GM21576 (cell line): ENCODE results near the gene SENP2.
"Not testable (repeated sequence)": the region's sequence is repeated elsewhere in the genome, so short reads cannot be mapped to it uniquely, and the experiment has no call there.

ENCODE experiments used
- ATAC-seq: cut with Tn5 transposase; IDR thresholded peaks from one replicate; pipeline ENCODE4 v1.9.1; 2021; ENCODE audit warnings: mild to moderate bottlenecking, moderate library complexity; ENCODE audit not compliant: unreplicated experiment

SENP2 gene

DNA sequence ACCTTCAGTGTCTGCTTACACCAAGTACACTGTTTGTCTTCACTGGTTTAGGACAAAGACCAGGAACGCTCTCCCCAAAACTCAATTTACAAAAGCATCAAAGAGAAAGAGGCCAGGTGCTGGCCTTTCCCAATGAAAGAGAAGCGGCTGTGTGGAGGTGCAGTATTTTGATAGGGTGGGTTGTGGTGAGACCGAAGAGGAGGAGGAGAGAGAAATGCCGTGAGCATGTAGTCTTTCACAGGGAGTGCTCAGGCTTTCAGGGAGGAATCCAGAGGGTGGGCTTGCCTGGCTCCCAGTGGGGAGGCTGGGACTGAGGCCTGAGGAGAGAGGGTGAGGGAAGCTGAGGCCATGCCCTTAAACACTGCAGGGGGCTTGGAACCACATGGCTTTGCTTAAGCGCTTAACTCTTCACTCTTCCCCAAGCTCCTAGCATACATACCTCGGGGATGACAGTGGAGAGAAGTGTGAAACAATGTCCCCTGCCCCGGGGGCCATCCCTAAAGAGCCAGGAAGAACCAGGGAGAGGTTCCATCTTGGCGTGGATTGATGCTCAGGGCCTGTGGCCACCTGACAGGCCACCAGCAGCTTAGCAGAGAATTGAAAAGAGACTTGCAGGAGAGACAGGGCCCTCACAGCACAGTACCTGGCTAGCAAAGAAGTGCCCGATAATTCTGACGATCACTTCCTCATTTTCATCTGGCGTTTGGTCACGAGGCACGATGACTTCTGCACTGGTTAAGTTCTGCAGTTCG lies 60.5 kb downstream of the SENP2 start:
- peak; percentile 53 for ATAC-seq

DNA sequence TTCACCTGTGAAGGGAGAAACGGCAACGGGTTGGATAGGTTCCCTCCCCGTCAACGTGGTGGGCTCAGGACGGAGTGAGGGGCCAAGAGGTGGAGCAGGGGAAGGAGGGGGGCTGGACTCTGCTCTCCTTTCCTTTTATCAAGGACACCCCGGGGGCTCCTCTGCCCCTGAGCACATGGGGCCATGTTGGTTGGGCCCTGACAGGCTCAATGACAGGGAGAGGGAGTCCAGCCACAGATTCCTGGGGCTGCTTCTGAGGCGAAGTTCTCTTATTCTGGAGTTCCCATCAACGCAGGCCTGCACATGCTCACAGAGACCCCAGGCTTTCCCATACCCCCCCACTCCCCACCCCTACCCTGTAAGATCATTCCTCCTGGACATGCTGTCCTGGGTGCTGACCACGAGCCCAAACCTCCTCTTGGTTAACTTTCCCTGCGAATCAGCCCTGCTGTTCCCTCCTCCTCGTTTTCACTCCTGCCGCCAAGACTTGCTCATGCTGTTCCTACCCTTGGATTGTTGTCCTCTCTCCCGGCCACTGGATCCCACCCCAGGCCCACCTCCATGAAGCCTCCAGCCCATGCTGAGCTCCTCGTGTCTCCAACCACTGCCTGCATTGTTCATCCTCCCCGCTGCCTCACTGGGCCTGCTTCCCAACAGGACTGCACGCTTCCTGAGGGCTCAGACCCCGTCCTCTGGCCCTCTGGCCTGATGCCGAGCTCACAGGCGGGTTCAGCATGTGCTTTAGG lies 61.2 kb downstream of the SENP2 start:
- ATAC-seq, result no peak

DNA sequence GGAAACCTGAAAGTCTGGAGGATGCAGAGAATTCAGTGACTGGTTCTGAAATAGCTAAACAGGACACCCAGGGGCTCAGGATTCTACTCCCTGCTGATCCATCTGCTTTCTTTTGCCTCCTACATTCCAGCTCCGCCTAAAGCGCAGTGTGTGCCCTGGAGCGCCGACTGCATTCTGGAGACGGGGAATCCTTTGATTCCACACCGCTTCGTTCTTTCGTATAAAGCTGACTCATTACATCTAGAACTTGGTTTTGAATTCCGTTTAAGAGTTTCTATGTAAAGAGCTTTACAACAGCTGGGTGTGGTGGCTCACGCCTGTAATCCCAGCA lies 61.8 kb downstream of the SENP2 start:
- no peak for ATAC-seq

GRCh38 chr3:185648396-185648795 lies 62.3 kb downstream of the SENP2 start:
- no peak for ATAC-seq

DNA sequence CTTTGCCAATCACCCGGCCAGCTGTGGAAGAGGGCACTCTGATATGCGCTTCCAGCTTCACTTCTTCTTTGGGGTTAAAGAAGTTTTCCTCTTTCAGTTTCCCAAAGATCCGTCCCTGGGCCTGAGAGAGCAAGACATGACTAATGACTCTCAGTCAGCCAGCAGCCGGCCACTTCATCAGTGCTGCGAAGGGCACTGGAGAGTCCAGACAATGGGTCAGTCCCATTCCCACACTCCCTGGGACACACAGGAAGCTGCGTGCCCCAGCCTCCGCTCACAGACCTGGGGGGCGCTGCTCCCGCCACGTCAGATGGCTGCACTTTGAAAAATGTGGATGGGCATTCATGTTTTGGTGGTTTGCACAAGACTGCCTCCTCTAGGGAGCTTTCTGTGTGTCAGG lies 63.3 kb downstream of the SENP2 start:
- no peak for ATAC-seq

- ATAC-seq, result no peak
These were observed 65.9 kb downstream of the SENP2 start for GRCh38 chr3:185651971-185652370.

GRCh38 chr3:185653949-185654757 lies 68.1 kb downstream of the SENP2 start:
- no peak for ATAC-seq

DNA sequence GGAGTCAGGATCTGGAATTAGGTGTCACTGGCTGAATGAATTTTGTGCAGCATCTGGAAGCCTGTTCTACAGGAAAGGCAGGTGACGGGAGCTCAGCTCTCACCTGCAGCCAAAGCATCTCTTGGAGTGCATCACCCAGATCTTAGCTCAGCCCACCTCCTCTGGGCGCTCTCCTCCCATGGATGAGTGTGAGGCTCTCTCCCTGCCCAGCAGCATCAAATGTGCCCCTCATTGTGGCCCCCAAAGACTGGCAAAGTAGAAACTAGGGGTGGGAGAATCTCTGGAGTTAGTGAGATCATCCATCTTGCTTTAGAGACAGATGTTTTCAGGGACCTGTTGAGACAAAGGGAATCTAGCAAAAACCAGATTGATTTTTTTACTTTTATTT lies 68.7 kb downstream of the SENP2 start:
- ATAC-seq, result no peak

DNA sequence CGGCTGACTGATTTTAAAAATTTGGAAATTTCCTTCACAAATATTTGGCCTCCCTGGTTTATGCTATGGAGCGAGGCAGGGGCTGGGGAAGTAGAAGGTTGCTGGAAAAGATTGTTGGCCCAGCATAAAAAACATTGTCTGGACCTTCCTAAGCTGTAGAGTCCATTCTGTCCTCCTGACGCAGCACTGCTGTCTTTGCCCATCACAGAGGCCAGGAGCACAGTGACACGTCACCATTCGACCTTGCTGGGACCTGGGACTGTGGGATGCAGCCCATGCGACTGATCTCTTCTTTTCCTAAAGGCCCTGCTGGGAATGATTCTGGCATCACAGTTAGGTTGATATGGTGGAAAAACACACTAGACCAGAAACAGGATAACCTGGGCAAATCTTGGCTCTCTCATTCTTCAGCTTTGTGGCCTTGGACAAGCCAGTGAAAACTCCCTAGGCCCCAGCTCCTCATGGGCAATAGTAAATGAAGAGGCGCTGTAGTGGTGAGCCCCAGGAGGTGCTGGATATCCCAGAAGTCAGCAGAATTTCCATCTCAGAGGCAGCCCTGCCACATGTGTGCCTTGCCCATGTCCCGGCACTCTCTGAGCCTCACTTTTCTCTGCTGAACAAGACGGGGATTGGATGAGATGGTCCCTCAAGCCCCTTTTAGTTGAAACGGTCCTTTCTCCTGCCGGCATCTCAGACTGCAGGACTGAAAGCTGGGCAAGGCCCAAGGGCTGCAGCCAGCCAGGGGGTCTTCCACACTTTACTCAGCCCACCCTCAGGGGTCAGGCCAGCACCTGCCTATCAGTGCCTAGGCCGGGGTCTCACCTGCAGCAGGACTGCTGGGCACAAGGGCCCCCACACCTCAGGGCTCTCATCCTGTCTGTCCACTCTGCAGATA lies 69.6 kb downstream of the SENP2 start:
- ATAC-seq, result no peak

DNA sequence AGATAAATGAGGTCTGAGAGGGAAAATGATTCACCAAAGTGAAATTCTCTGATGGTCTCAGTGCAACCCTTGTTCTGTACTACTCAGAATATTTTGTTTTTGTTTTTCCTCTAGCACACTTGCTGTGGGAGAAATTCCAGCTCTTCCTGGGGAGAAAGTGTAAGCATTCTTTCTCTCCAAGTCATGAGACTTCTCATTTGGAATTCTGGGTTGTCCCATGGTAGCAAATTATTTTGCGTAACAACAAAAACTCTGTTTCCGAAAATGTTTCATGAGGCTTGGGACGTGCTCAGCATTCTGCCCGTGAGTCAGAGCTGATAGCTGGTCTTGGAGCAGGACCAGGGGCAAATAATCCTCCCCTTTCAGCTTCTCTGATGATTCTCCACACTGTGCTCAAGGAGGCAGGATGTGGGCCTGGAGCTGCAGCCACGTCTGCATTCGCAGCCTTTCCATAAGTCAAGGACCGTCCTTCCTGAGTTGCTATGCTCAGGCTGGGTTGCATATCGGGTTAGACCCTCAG lies 70.3 kb downstream of the SENP2 start:
- ATAC-seq, result no peak

DNA sequence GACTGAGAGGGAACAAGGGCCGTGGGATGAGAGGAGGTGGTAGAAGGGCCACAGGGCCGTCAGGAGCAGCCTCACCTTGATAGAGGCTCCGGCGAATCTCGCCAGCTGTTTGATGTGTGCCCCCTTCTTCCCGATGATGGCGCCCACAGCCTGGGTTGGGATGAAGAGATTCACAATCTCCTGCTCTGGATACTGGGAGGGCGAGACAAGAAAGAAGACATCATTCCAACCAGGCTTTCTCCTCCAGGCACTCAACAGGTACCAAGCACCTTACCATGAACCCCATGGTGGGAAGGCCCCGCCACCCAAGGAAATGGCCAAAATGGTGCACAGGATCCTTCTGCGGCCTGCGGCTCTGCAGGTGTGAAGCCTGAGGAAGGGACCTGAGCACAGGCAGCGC lies 71.1 kb downstream of the SENP2 start:
- no peak for ATAC-seq

DNA sequence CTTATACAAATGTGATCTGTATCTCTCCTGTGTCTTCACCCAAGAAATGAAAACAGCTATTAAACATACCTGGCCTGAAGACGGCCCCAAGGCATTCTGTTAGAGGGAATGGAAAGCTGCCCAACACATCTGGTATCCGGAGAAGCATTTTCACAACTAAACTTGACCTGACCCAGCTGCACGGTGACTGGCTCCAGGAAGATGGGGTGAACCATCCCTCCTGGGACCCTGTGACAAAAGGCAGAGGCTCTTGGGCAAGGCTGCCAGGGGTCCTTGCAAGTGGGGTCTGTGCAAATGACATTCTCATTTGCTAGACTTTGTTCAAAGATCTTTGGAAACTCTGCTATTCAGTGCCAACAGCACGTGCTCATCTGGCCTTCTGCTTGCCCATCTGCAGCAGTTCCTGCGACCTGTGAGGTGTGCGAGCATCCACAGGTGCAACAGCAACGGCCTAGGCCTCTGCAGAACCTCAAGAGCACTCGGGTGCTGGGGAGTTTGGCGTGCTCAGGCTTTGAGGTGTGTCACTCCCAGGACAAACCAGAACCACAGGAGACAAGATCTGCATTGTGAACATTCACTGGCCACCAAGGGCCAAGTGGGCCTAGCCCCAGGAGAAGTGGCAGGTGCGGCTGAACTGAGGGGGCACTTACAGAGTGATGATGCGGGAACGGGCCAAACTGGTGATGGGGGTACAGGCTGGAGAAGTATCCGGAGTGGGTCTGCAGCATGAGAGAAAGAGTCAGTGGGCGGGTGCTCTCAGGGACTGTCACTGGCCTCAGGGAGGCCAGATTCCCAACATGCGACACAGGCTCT lies 71.8 kb downstream of the SENP2 start:
- no peak for ATAC-seq

DNA sequence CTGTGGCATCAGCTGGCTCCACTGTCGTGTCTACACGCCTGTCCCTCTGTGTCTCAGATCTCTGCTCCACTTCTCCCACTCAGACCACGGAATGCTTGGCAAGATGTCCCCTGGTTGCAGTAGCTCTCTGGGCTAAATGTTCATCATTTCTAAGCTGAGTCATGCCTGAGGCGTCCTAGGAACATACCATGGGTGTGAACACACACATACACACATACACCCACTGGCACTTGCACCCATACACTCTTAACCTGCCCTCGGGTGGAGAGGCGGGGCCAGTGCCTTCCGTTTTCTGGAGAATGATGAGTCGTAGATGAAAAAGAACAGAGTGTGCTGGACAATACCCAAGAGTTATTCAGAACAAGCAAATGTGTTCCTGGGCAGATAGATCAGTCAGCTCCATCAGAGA lies 72.4 kb downstream of the SENP2 start:
- ATAC-seq, result no peak

- ATAC-seq, result no peak
These were observed 72.8 kb downstream of the SENP2 start for GRCh38 chr3:185658943-185659342.

DNA sequence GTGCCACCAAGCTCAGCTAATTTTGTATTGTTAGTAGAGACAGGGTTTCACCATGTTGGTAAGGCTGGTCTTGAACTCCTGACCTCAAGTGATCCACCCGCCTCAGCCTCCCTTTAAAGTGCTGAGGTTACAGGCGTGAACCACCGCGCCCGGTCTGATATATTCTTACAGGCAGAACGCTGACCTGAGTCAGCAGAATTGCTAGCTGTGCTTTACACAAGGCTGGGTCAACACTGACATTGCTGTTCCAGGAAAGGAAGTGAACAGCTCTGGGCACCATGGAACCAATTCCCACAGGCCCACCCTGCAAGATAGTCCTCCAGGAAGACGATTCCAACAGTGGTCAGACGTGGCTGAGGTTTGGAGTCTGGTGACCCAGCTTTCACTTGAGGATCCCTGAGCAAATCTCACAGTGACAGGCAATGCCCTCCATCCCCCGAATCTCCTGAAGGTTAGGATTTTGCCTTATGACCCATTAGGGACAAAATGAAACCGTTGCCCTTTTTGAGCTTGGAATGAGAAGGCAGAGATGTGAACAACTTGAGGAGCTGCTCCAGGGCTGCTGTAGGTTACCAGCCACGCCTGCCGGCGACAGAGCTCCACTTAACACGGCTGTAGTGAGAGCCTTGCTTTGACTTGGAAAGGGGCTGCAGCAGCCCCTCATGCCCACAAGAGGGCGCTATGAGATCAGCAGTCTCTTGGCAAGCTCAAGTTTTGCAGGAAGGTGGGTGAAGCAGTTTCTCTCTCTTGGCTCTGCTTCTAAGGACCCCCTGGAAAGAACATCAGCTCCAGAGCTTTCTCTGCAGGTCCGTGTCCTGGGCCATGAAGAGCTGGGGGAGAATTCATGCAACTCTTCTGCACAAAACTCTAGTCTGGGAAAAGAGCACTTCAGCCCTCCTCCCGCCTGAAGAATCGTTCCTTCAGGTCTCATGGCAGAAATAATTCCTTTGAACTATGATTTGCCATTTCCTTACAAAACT lies 74.1 kb downstream of the SENP2 start:
- no peak for ATAC-seq

DNA sequence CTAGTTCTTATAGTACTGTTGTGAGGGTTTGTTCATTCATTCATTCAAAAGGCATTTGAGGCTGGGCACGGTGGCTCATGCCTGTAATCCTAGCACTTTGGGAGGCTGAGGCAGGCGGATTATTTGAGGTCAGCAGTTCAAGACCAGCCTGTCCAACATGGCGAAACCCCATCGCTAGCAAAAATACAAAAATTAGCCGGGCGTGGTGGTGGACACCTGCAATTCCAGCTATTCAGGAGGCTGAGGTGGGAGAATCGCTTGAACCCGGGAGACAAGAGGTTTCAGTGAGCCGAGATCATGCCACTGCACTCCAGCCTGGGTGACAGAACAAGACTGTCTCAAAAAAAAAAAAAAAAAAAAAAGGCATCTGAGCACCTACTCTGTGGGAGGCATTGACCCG lies 75.2 kb downstream of the SENP2 start:
- ATAC-seq, result not testable (repeated sequence)

DNA sequence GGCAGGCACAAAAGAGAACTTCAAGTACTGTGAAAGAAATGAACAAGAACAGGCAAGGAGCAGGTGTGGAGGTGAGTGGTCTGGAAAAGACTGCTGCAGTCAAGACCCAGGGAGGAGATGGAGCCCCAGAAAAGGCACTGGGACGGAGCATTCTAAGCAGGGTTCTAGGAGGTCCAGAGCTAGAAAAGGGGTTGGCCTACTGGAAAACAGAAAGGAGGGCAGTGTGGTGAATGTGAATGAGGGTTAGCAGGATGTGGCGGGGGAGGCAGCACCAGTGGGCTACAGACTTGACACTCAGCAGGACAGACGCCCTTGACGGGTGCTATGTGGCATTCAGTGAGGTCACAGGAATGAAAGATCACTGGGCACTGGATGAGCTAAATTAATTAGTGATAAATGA lies 75.7 kb downstream of the SENP2 start:
- ATAC-seq, result no peak

DNA sequence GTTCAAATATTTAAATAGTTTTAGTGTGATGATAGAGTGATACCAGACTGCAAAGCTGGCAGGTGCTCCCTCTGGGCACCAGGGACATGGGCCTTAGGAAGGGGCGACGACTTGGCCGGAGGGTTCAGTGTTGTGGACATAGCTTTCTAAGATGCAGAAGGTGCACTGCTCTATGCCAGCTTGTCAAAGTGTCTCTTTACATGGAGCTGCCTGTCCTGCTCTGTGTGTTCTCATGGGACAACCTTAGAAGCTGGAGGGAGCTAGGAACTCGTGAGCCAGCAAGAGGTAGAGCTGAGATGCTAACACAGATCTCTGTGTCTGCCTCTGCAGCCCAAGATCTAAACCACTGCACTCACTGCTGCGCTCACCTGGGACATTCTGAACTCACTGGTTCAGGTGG lies 77.8 kb downstream of the SENP2 start:
- no peak for ATAC-seq

DNA sequence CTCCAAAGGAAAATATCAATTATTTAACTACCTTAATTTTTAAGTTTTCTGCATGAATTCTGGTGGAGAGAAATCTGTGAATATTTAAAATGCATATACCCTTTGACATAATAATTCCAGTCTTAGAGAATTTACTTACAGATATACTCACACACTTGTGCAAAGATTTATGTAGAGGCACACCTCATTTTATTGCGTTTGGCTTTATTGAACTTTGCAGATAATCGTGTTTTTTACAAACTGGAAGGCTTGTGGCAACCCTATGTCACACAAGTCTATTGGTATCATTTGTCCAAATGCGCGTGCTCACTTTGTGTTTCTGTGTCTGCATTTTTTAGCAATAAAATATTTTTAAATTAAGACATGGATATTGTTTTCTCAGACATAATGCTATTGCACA lies 81.5 kb downstream of the SENP2 start:
- no peak for ATAC-seq
